H1 (cell line): ENCODE results near the gene MYO1D. TPM values are rescaled to one million over a fixed set of nuclear protein-coding genes. Genes with fewer than 3 reads are reported as not detected.

Experiments
- CTCF ChIA-PET: fragments of 300-600 bp; sonication (Branson Sonifier 250); formaldehyde crosslinking; loops from one replicate; lab custom pipeline; 2021; ENCODE audit not compliant: partially characterized antibody; lab: Charles Lee
- POLR2A ChIA-PET: fragments of 300-600 bp; sonication (Branson Sonifier 250); formaldehyde crosslinking; loops from one replicate; lab custom pipeline; 2021; ENCODE audit warnings: inconsistent platforms; ENCODE audit not compliant: partially characterized antibody; lab: Charles Lee
- DNase-seq, 2 experiments: peaks; one replicate each; pipeline versions ENCODE4 v3.0.0 to v3.0.0-alpha.2; 2010 to 2022; ENCODE audit warnings: low spot score in 2 of 2, low read depth in 1 of 2, mixed read lengths in 1 of 2
- FAIRE-seq: peaks from 2 replicates; lab custom pipeline; 2011; peaks lifted over from hg19 to GRCh38; lab: Jason Lieb, UNC
- H2AFZ ChIP-seq: 2 replicates; pipeline ENCODE4 v1.8.1; 2012; ENCODE audit warnings: low read length, inconsistent platforms
- H2AK5ac ChIP-seq: 2 replicates; pipeline ENCODE4 v1.6.1; 2013; ENCODE audit warnings: low read depth, low read length
- H2BK120ac ChIP-seq: replicated peaks from 2 replicates; pipeline ENCODE3; 2013; ENCODE audit warnings: low read depth, low read length, inconsistent platforms
- H2BK12ac ChIP-seq: 2 replicates; pipeline ENCODE4 v1.6.1; 2013; ENCODE audit warnings: low read depth, low read length
- H2BK15ac ChIP-seq: 2 replicates; pipeline ENCODE4 v1.6.1; 2013; ENCODE audit warnings: low read length
- H2BK20ac ChIP-seq: 2 replicates; pipeline ENCODE4 v1.6.1; 2013; ENCODE audit warnings: low read length
- H2BK5ac ChIP-seq: 2 replicates; pipeline ENCODE4 v1.6.1; 2013; ENCODE audit warnings: low read depth, low read length
- H3K14ac ChIP-seq: 2 replicates; pipeline ENCODE4 v1.6.1; 2013; ENCODE audit warnings: inconsistent platforms; ENCODE audit not compliant: insufficient read length
- H3K18ac ChIP-seq: 2 replicates; pipeline ENCODE4 v1.6.1; 2013; ENCODE audit warnings: low read length; ENCODE audit errors: extremely low read depth
- H3K23ac ChIP-seq: 2 replicates; pipeline ENCODE4 v1.6.1; 2013; ENCODE audit warnings: inconsistent platforms; ENCODE audit not compliant: insufficient read length
- H3K23me2 ChIP-seq: 2 replicates; pipeline ENCODE4 v1.6.1; 2013; ENCODE audit warnings: low read depth, low read length
- H3K27ac ChIP-seq: 2 replicates; pipeline ENCODE4 v1.6.1; 2011; ENCODE audit warnings: low read depth, low read length, inconsistent platforms
- H3K27me3 ChIP-seq, 4 experiments: replicated peaks in 1 of 4; 1 replicate in 1 of 4; 2 replicates in 3 of 4; pipeline versions ENCODE4 v1.6.1 to v1.8.1; 2011 to 2013; ENCODE audit warnings: low read length in 3 of 4, mild to moderate bottlenecking in 3 of 4, inconsistent platforms in 2 of 4, mixed read lengths in 2 of 4, moderate library complexity in 1 of 4; ENCODE audit not compliant: control insufficient read depth in 3 of 4, insufficient read depth in 3 of 4; ENCODE audit errors: extremely low read depth in 1 of 4
- H3K36me3 ChIP-seq, 4 experiments: 2 replicates each; pipeline versions ENCODE4 v1.6.1 to v1.8.1; 2011 to 2013; ENCODE audit warnings: mild to moderate bottlenecking in 4 of 4, low read length in 3 of 4, moderate library complexity in 2 of 4, control low read depth in 1 of 4, inconsistent platforms in 1 of 4; ENCODE audit not compliant: insufficient read depth in 4 of 4, control insufficient read depth in 2 of 4
- H3K4ac ChIP-seq: replicated peaks from 2 replicates; pipeline ENCODE3; 2013; ENCODE audit warnings: low read length, low read depth, mixed read lengths, inconsistent platforms; ENCODE audit not compliant: insufficient read length
- H3K4me1 ChIP-seq, 4 experiments: replicated peaks in 1 of 4; 1 replicate in 1 of 4; 2 replicates in 3 of 4; pipeline versions ENCODE4 v1.6.1 to v1.8.1; 2011 to 2013; ENCODE audit warnings: low read length in 3 of 4, inconsistent platforms in 2 of 4, mixed read lengths in 1 of 4; ENCODE audit not compliant: insufficient read depth in 4 of 4, control insufficient read depth in 3 of 4
- H3K4me2 ChIP-seq, 2 experiments: 2 replicates each; pipeline versions ENCODE4 v1.6.1 to v1.8.1; 2011 to 2013; ENCODE audit warnings: low read depth in 2 of 2, low read length in 2 of 2, control low read depth in 1 of 2, inconsistent platforms in 1 of 2, mild to moderate bottlenecking in 1 of 2; ENCODE audit not compliant: insufficient read depth in 1 of 2
- H3K4me3 ChIP-seq, 4 experiments: fragments of 200-600, 300-600 bp in 1 of 4; sonication (generic), shearing (Covaris generic), sonication (Bioruptor Twin) in 1 of 4; 2 replicates each; pipeline versions ENCODE4 v1.5.1 to v1.8.1; 2011 to 2016; ENCODE audit warnings: low read length in 4 of 4, low read depth in 3 of 4, control low read depth in 2 of 4, inconsistent platforms in 2 of 4, mild to moderate bottlenecking in 2 of 4, mixed read lengths in 1 of 4, moderate library complexity in 1 of 4; ENCODE audit not compliant: insufficient read depth in 2 of 4; ENCODE audit errors: extremely low read depth in 1 of 4
- H3K56ac ChIP-seq: replicated peaks from 2 replicates; pipeline ENCODE3; 2013; ENCODE audit warnings: low read depth, mild to moderate bottlenecking, mixed read lengths, low read length, inconsistent platforms; ENCODE audit not compliant: insufficient read length
- H3K79me1 ChIP-seq: 2 replicates; pipeline ENCODE4 v1.6.1; 2013; ENCODE audit warnings: low read depth, low read length, control low read depth
- H3K79me2 ChIP-seq, 2 experiments: 2 replicates each; pipeline versions ENCODE4 v1.6.1 to v1.8.1; 2012 to 2013; ENCODE audit warnings: low read length in 2 of 2, mild to moderate bottlenecking in 2 of 2, inconsistent platforms in 1 of 2; ENCODE audit not compliant: insufficient read depth in 2 of 2, control insufficient read depth in 1 of 2
- H3K9ac ChIP-seq, 4 experiments: replicated peaks in 1 of 4; 1 replicate in 1 of 4; 2 replicates in 3 of 4; pipeline versions ENCODE4 v1.6.1 to v1.8.1; 2011 to 2013; ENCODE audit warnings: low read depth in 3 of 4, low read length in 3 of 4, control low read depth in 2 of 4, mild to moderate bottlenecking in 2 of 4, moderate library complexity in 2 of 4, inconsistent platforms in 1 of 4; ENCODE audit errors: extremely low read depth in 1 of 4
- H3K9me3 ChIP-seq, 2 experiments: 2 replicates each; pipeline versions ENCODE4 v1.6.1 to v1.8.1; 2012 to 2013; ENCODE audit warnings: mild to moderate bottlenecking in 2 of 2, moderate library complexity in 2 of 2, control low read depth in 1 of 2, inconsistent platforms in 1 of 2, low read depth in 1 of 2, low read length in 1 of 2, mixed read lengths in 1 of 2; ENCODE audit not compliant: insufficient read depth in 2 of 2
- H4K20me1 ChIP-seq, 2 experiments: replicated peaks in 1 of 2; 2 replicates each; pipeline versions ENCODE3 to v1.8.1; 2011 to 2013; ENCODE audit warnings: inconsistent platforms in 2 of 2, low read length in 2 of 2, mild to moderate bottlenecking in 1 of 2; ENCODE audit not compliant: insufficient read depth in 2 of 2, control insufficient read depth in 1 of 2
- H4K5ac ChIP-seq: 2 replicates; pipeline ENCODE4 v1.6.1; 2013; ENCODE audit warnings: low read length, low read depth, mixed read lengths, inconsistent platforms; ENCODE audit not compliant: insufficient read length
- H4K8ac ChIP-seq: 2 replicates; pipeline ENCODE4 v1.8.0; 2013; ENCODE audit warnings: mild to moderate bottlenecking, moderate library complexity, low read length, inconsistent platforms; ENCODE audit not compliant: insufficient read depth; ENCODE audit errors: extremely low read depth
- H4K91ac ChIP-seq: replicated peaks from 2 replicates; pipeline ENCODE3; 2013; ENCODE audit warnings: low read length, mixed read lengths, inconsistent platforms; ENCODE audit not compliant: insufficient read length
- CBX5 ChIP-seq: fragments of 300-800, 300-1000 bp; sonication (generic); IDR thresholded peaks from 2 replicates; pipeline ENCODE4 v1.7.1; 2016; ENCODE audit warnings: antibody characterized with exemption, low read length, low read depth
- GABPA ChIP-seq: IDR thresholded peaks from 2 replicates; pipeline ENCODE4 v1.6.1; 2011; ENCODE audit warnings: mild to moderate bottlenecking, low read length, moderate library complexity, borderline replicate concordance; ENCODE audit not compliant: insufficient read depth
- HDAC2 ChIP-seq, 2 experiments: fragments of 300-600 bp in 1 of 2; sonication (generic) in 1 of 2; IDR thresholded peaks; 2 replicates each; pipeline ENCODE4 v1.6.1; 2011 to 2012; ENCODE audit warnings: low read depth in 2 of 2, low read length in 2 of 2, mild to moderate bottlenecking in 2 of 2, moderate library complexity in 2 of 2, borderline replicate concordance in 1 of 2, inconsistent platforms in 1 of 2
- JUN ChIP-seq: IDR thresholded peaks from 2 replicates; pipeline ENCODE4 v1.6.1; 2011; ENCODE audit warnings: low read depth, mild to moderate bottlenecking, improper control_type of control experiment, low read length
- KDM5A ChIP-seq: fragments of 200-600 bp; IDR thresholded peaks from 2 replicates; pipeline ENCODE4 v1.7.1; 2012; ENCODE audit warnings: mild to moderate bottlenecking, low read length, inconsistent platforms, mixed read lengths
- PHF8 ChIP-seq: fragments of 200-600 bp; sonication (generic); conservative IDR thresholded peaks from 2 replicates; pipeline ENCODE4 v1.7.1; 2012; ENCODE audit warnings: low read depth, mild to moderate bottlenecking, inconsistent platforms, low read length, moderate library complexity
- POLR2A ChIP-seq, 2 experiments: IDR thresholded peaks; 1 replicate in 1 of 2; 2 replicates in 1 of 2; pipeline ENCODE4 v1.6.1; 2011; ENCODE audit warnings: low read depth in 2 of 2, low read length in 2 of 2, mild to moderate bottlenecking in 2 of 2; ENCODE audit errors: control extremely low read depth in 1 of 2
- POU5F1 ChIP-seq: IDR thresholded peaks from 2 replicates; pipeline ENCODE4 v1.6.1; 2011; ENCODE audit warnings: low read depth, mild to moderate bottlenecking, low read length, moderate library complexity
- RAD21 ChIP-seq, 2 experiments: IDR thresholded peaks in 1 of 2; conservative IDR thresholded peaks in 1 of 2; 2 replicates each; pipeline ENCODE4 v1.6.1; 2011; ENCODE audit warnings: low read depth in 2 of 2, low read length in 2 of 2, improper control_type of control experiment in 1 of 2, inconsistent platforms in 1 of 2, mild to moderate bottlenecking in 1 of 2, moderate library complexity in 1 of 2
- SIRT6 ChIP-seq: IDR thresholded peaks from one replicate; pipeline ENCODE4 v1.7.1; 2012; ENCODE audit warnings: low read length, inconsistent platforms
- SP4 ChIP-seq: IDR thresholded peaks from 2 replicates; pipeline ENCODE4 v1.6.1; 2012; ENCODE audit warnings: low read length, inconsistent platforms
- TCF12 ChIP-seq: IDR thresholded peaks from 2 replicates; pipeline ENCODE4 v1.6.1; 2011; ENCODE audit warnings: low read depth, mild to moderate bottlenecking, low read length
- ZNF274 ChIP-seq: IDR thresholded peaks from 2 replicates; pipeline ENCODE4 v1.7.0; 2012; ENCODE audit warnings: low read length, borderline replicate concordance; ENCODE audit errors: extremely low read depth
- whole genome bisulfite sequencing, 2 experiments: shearing (Covaris generic) in 1 of 2; methylation state at CpG; one replicate each; pipeline versions ENCODE4 v1.1.6 to v1.1.7; 2013 to 2015; ENCODE audit warnings: low lambda C conversion rate in 2 of 2, mixed read lengths in 2 of 2, inconsistent platforms in 1 of 2, low coverage in 1 of 2, missing lambda C conversion rate in 1 of 2; ENCODE audit not compliant: insufficient replicate concordance in 2 of 2, insufficient coverage in 1 of 2, insufficient read length in 1 of 2; ENCODE audit errors: extremely low coverage in 1 of 2, missing lambda C conversion rate in 1 of 2; 5-methylcytosine and 5-hydroxymethylcytosine counted together
- polyA plus RNA-seq, 7 experiments: library from polyadenylated mRNA; depleted of rRNA in 3 of 7; stranded (reverse) in 5 of 7; unstranded in 2 of 7; fragments of >200 nt in 5 of 7; fragments of 200-250 nt in 2 of 7; gene quantifications; 1 replicate in 5 of 7; 2 replicates in 1 of 7; 4 replicates in 1 of 7; pipeline versions ENCODE4 v1.2.1 to v1.2.3, GENCODE V29; 2011 to 2013; ENCODE audit warnings: missing spikeins in 2 of 7, mixed read lengths in 2 of 7
- total RNA-seq: library from RNA; stranded (reverse); fragmentation: NEBNext Ultra II Directional; extraction: Animal tissue kit (Norgen Biotek cat#: 25700); gene quantifications from 2 replicates; pipeline ENCODE4 v1.2.1, GENCODE V29; 2021

MYO1D gene
- total and polyA plus RNA-seq, 2 of the 8 experiments (the other 6 are each of a cell fraction or from before 2014, with no cell fraction given) = 6.5 to 25.4 TPM

- Histone ChIP-seq H3K27me3 (no peaks in the 10 kb centered on the region), H3K23ac (no peak overlapping the region), H3K18ac (no peak overlapping the region), H4K8ac (no peak overlapping the region), H2BK5ac (no peak overlapping the region), H3K4me2 (no peak overlapping the region), H4K91ac (no peak overlapping the region), H3K56ac (no peak overlapping the region), H2AFZ (no peak overlapping the region), H3K4me3 (no peak overlapping the region), H3K9ac (no peak overlapping the region), H3K23me2 (no peaks in the 10 kb centered on the region), H3K9me3 (no peaks in the 10 kb centered on the region), H3K4me1 (no peaks in the 10 kb centered on the region), H2AK5ac (no peak overlapping the region), H4K5ac (no peak overlapping the region), H2BK20ac (no peak overlapping the region), H3K79me1 (no peaks in the 10 kb centered on the region), H2BK120ac (no peak overlapping the region), H2BK12ac (no peak overlapping the region), H3K14ac (no peak overlapping the region), H3K79me2 (no peaks in the 10 kb centered on the region), H3K4ac (no peak overlapping the region), H2BK15ac (no peak overlapping the region), H3K36me3 (no peaks in the 10 kb centered on the region), H4K20me1 (no peaks in the 10 kb centered on the region), H3K27ac (no peak overlapping the region)
- TF ChIP-seq POU5F1 (no peak), GABPA (no peak), RAD21 (IDR thresholded peaks at IDR 0.05 in 1 of 2, conservative IDR thresholded peaks at IDR 0.05 in 1 of 2; ENCODE audit: low read depth in 2 of 2, low read length in 2 of 2) (no peak), SP4 (no peak), PHF8 (no peak), POLR2A (IDR thresholded peaks at IDR 0.05; ENCODE audit: control extremely low read depth in 1 of 2, low read depth in 2 of 2, low read length in 2 of 2) (no peak), SIRT6 (no peak), JUN (no peak), TCF12 (no peak), ZNF274 (no peak), HDAC2 (IDR thresholded peaks at IDR 0.05; ENCODE audit: borderline replicate concordance in 1 of 2, low read depth in 2 of 2, low read length in 2 of 2) (no peak), CBX5 (no peak), KDM5A (no peak)
- CTCF ChIA-PET = interaction anchor here (0.6 kb wide), 1 partner anchor 1344 kb away, joined by 3 read pairs; no protein-coding TSS in a partner anchor
- FAIRE-seq (no peak), DNase-seq (no peak)
- POLR2A ChIA-PET = no interaction called here
- 94% methylated on average over 1 of the region's 1 CpG; no CpG with 5 or more reads in 1 of the 2 experiments for WGBS, 2 experiments
Observed at GRCh38 chr17:32741381-32741780, 135.5 kb downstream of the MYO1D start.
